OCI-LY7 (cell line): ENCODE results near the gene STX18. TPM values are rescaled to one million over a fixed set of nuclear protein-coding genes. Genes with fewer than 3 reads are reported as not detected.

Experiments used
- BruUV-seq: library from RNA; stranded (reverse); fragments of 400-500 nt; replicated peaks from 2 replicates; lab custom pipeline; 2021; lab: Mats Ljungman, UMichigan
- CTCF ChIA-PET: fragments of 300-600 bp; sonication (Branson Sonifier 250); formaldehyde crosslinking; loops from one replicate; lab custom pipeline; 2022; ENCODE audit warnings: antibody characterized with exemption; ENCODE audit not compliant: unreplicated experiment; lab: Charles Lee
- POLR2A ChIA-PET: fragments of 300-600 bp; sonication (Branson Sonifier 250); formaldehyde crosslinking; loops from one replicate; lab custom pipeline; 2022; ENCODE audit warnings: antibody characterized with exemption; lab: Charles Lee
- DNase-seq: peaks from one replicate; pipeline ENCODE4 v3.0.0-alpha.2; 2015; ENCODE audit warnings: low spot score
- H2AFZ ChIP-seq: fragments of 200-600 bp; sonication (generic), shearing (Covaris generic); 2 replicates; pipeline ENCODE4 v1.6.1; 2014; ENCODE audit warnings: mild to moderate bottlenecking, antibody characterized with exemption, low read length, moderate library complexity
- H3K27ac ChIP-seq: fragments of 200-600 bp; sonication (generic); 2 replicates; pipeline ENCODE4 v1.5.1; 2014; ENCODE audit warnings: mixed run types, low read depth, mild to moderate bottlenecking, moderate library complexity, low read length, inconsistent platforms; ENCODE audit not compliant: poor library complexity, severe bottlenecking
- H3K36me3 ChIP-seq: fragments of 200-600 bp; sonication (generic); 2 replicates; pipeline ENCODE4 v1.6.1; 2014; ENCODE audit warnings: mild to moderate bottlenecking, antibody characterized with exemption, low read length, moderate library complexity, mixed read lengths; ENCODE audit not compliant: insufficient read depth
- H3K4me1 ChIP-seq: fragments of 200-600 bp; sonication (generic); 2 replicates; pipeline ENCODE4 v1.5.1; 2014; ENCODE audit warnings: mild to moderate bottlenecking, low read length; ENCODE audit not compliant: insufficient read depth, poor library complexity, severe bottlenecking
- H3K4me2 ChIP-seq: fragments of 200-600 bp; sonication (generic); 2 replicates; pipeline ENCODE4 v1.6.1; 2014; ENCODE audit warnings: mild to moderate bottlenecking, low read length
- H3K4me3 ChIP-seq: fragments of 200-600 bp; sonication (generic); 2 replicates; pipeline ENCODE4 v1.5.1; 2014; ENCODE audit warnings: mild to moderate bottlenecking, low read depth, low read length; ENCODE audit not compliant: poor library complexity, severe bottlenecking
- H3K79me2 ChIP-seq: fragments of 200-600 bp; sonication (generic); 2 replicates; pipeline ENCODE4 v1.6.1; 2016; ENCODE audit warnings: low read depth, mild to moderate bottlenecking, low read length, moderate library complexity, mixed read lengths; ENCODE audit not compliant: insufficient read depth
- H3K9me2 ChIP-seq: fragments of 200-600 bp; sonication (generic); 2 replicates; pipeline ENCODE4 v1.6.1; 2016; ENCODE audit warnings: mild to moderate bottlenecking, low read length, mixed read lengths; ENCODE audit not compliant: insufficient read depth
- H3K9me3 ChIP-seq: fragments of 200-600 bp; sonication (generic); 2 replicates; pipeline ENCODE4 v1.6.1; 2014; ENCODE audit warnings: mild to moderate bottlenecking, mixed run types, low read length, mixed read lengths
- H4K20me1 ChIP-seq: fragments of 200-600 bp; sonication (generic); 2 replicates; pipeline ENCODE4 v1.6.1; 2014; ENCODE audit warnings: mild to moderate bottlenecking, antibody characterized with exemption, low read length, moderate library complexity, mixed read lengths; ENCODE audit not compliant: insufficient read depth
- EZH2phosphoT487 ChIP-seq: fragments of 200-600 bp; sonication (generic); IDR thresholded peaks from 2 replicates; pipeline ENCODE4 v1.6.1; 2018; ENCODE audit warnings: low read depth, borderline replicate concordance, mild to moderate bottlenecking, mixed run types, antibody characterized with exemption, low read length, moderate library complexity, mixed read lengths
- intact Hi-C: fragments of 100-400 bp; cut with micrococcal nuclease; formaldehyde crosslinking; loops from one replicate; pipeline ENCODE4 v1.10.0; 2022; ENCODE audit not compliant: unreplicated experiment
- total RNA-seq, 2 experiments: library from RNA; depleted of rRNA in 1 of 2; stranded (reverse); fragments of >200 nt in 1 of 2; shearing (Covaris generic) in 1 of 2; gene quantifications; 2 replicates each; pipeline ENCODE4 v1.2.3, GENCODE V29; 2014 to 2022
- TF ChIP-seq, protein P1 (sequence below): fragments of 200-600 bp; sonication (generic); conservative IDR thresholded peaks from 2 replicates; pipeline ENCODE4 v1.5.1; 2014; ENCODE audit warnings: mild to moderate bottlenecking, antibody characterized with exemption, low read length, moderate library complexity, mixed read lengths

STX18 gene
- total RNA-seq, 2 experiments from 2014 or later: 30.6 to 35.2 TPM

GRCh38 chr4:4481399-4481994, 60.4 kb downstream of the STX18 start:
- Histone ChIP-seq H4K20me1 (peaks cover 10% of the 10 kb centered on the region; the same call in 1 of the 2 replicates), H3K4me2 (no peak overlapping the region), H3K9me2 (no peaks in the 10 kb centered on the region), H3K4me3 (no peak overlapping the region), H3K9me3 (no peaks in the 10 kb centered on the region), H3K27ac (no peak overlapping the region), H3K4me1 (peaks cover 5% of the 10 kb centered on the region), H2AFZ (no peak overlapping the region), H3K36me3 (no peaks in the 10 kb centered on the region), H3K79me2 (no peaks in the 10 kb centered on the region)
- DNase-seq: no peak
- TF ChIP-seq, protein P1, sequence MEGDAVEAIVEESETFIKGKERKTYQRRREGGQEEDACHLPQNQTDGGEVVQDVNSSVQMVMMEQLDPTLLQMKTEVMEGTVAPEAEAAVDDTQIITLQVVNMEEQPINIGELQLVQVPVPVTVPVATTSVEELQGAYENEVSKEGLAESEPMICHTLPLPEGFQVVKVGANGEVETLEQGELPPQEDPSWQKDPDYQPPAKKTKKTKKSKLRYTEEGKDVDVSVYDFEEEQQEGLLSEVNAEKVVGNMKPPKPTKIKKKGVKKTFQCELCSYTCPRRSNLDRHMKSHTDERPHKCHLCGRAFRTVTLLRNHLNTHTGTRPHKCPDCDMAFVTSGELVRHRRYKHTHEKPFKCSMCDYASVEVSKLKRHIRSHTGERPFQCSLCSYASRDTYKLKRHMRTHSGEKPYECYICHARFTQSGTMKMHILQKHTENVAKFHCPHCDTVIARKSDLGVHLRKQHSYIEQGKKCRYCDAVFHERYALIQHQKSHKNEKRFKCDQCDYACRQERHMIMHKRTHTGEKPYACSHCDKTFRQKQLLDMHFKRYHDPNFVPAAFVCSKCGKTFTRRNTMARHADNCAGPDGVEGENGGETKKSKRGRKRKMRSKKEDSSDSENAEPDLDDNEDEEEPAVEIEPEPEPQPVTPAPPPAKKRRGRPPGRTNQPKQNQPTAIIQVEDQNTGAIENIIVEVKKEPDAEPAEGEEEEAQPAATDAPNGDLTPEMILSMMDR: no peak
- no peak for TF ChIP-seq EZH2phosphoT487
- intact Hi-C loops: loop anchor here (10.0 kb wide), 2 partner anchors 173 to 283 kb away; no protein-coding TSS in a partner anchor
- BruUV-seq: no TSS peak
- ChIA-PET POLR2A (interaction anchor here (1.3 kb wide), 1 partner anchor 233 kb away, joined by 3 read pairs; the partner anchor contains the start of gene TMEM128), CTCF (no interaction called here)

DNA sequence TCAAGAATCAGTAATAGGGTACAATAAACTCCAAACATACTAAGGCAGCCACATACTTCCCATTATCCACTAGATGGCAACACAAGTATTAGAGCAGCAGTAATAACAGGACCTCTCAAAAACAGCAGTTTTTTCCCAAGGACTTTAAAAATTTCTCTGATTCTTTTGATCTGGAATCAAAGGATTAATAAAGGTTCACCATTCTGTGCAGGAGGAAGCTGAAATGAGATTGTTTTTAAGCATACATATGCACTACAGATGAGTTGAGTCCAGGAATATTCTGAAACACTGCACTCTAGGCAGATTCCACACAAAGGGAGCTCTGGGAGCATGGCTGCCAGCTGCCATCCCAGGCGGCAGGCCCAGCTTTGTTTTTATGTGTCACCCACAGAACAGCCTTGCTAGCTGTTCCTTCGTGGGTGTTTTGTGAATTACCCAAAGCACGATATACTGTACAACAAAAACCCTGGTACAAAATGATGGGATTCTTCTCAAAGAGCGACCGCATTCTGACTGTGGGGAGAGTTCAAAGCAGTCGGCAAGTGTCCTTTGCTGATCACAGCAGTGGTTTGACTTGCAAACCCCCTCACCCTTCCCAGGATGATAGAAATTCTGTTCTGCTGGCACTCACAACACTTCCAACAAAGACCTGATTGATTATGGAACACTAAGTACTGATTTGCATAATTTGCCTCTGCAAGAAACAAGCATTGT, 61.0 kb downstream of the STX18 start:
- Histone ChIP-seq H3K4me1 (peaks cover 5% of the 10 kb centered on the region), H3K36me3 (no peaks in the 10 kb centered on the region), H2AFZ (no peak overlapping the region), H3K27ac (no peak overlapping the region), H3K4me3 (no peak overlapping the region), H3K9me2 (no peaks in the 10 kb centered on the region), H3K4me2 (no peak overlapping the region), H3K9me3 (no peaks in the 10 kb centered on the region), H3K79me2 (no peaks in the 10 kb centered on the region), H4K20me1 (peaks cover 10% of the 10 kb centered on the region; the same call in 1 of the 2 replicates)
- ChIA-PET CTCF (no interaction called here), POLR2A (interaction anchor here (1.3 kb wide), 1 partner anchor 233 kb away, joined by 3 read pairs; the partner anchor contains the start of gene TMEM128)
- peak; percentile 22 for DNase-seq
- TF ChIP-seq EZH2phosphoT487: no peak
- TF ChIP-seq, protein P1: peak; percentile 84
- no TSS peak for BruUV-seq
- intact Hi-C loops: loop anchor here (10.0 kb wide), 2 partner anchors 174 to 284 kb away; no protein-coding TSS in a partner anchor
